SK-N-DZ (cell line): ENCODE measurements around the gene PXDC1.
A peak's percentile ranks its signal among the peaks of the same experiment; 100 is the strongest.
"Not testable (repeated sequence)": the region's sequence is repeated elsewhere in the genome, so short reads cannot be mapped to it uniquely, and the experiment has no call there.

Source experiments
- DNase-seq: peaks from one replicate; pipeline ENCODE4 v3.0.0-alpha.2; 2015; ENCODE audit warnings: low spot score

The PXDC1 gene

DNA sequence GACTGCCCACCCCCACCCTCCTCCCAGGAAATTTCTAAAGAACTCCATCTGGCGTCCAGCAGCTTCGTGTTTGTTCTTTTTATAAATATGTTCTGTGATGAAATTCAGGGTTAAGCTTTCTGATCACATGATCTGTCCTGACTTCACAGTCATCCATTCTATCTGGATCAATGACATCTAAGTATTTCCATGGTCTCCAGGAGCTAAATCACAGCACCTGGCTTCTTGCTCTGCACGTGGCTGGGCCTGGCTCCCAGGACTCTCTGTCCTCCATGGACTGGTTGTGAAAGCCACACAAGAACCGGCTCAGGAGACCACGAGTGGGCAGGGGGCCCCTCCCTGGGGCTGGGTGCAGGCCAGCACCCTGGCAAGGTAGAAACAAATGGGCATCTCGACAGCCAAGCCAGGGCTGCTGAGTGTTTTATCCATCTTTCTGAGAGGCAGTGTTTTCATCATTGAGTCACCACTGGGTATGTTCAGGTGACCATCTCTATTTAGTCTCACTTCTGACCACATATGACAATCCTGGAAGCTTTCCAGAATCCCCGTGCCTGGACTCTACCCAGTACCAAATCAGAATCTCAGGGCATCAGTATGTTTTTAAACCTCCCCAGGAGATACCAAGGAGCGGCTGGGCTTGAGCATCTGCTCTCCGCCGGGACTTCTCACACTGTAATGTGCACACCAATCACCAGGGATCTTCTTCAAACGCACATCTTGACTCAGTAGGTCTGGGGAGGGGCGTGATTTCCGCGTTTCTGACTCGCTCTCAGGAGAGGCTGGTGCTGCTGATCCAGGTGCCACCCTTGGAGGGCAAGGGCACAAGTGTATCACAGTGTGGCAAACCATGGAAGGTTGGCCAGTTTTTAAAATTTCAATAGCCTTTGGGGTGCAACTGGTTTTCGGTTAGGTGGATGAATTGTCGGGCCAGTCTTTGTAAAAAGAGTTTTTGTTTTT is 31.6 kb upstream of the PXDC1 start:
- DNase-seq, result no peak

DNA sequence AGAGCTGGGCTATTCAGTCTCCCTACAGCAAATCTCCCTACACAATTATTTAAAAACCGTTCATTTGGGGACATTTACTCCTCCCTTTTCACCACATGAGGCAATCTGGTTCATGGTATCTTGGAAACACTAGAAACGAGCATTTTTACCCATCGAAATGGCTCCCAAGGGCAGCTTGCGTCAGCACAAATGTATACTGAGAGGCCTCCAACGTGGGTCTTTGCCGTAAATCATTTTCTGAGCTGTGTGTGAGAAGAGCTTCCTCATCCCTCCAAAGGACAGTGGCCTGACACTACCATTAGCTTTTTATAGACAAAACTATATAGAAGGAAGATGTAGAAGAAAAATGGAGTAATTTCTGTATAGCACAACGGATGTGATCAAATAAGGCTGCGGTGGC is 30.0 kb upstream of the PXDC1 start:
- DNase-seq, result no peak

DNA sequence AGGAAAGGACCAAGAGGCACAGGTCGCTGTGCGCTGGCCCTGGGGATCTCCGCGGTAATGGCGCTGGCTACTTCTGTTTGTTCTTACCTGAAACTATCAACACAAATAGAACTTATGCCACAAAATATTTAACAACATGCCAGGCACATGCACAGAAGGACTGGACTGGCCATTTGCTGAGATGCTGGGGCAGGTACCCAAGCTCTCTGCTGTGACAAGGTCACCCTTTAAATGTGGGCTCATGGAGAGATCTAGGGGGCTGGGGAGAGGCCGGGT is 28.0 kb upstream of the PXDC1 start:
- DNase-seq, result no peak

DNA sequence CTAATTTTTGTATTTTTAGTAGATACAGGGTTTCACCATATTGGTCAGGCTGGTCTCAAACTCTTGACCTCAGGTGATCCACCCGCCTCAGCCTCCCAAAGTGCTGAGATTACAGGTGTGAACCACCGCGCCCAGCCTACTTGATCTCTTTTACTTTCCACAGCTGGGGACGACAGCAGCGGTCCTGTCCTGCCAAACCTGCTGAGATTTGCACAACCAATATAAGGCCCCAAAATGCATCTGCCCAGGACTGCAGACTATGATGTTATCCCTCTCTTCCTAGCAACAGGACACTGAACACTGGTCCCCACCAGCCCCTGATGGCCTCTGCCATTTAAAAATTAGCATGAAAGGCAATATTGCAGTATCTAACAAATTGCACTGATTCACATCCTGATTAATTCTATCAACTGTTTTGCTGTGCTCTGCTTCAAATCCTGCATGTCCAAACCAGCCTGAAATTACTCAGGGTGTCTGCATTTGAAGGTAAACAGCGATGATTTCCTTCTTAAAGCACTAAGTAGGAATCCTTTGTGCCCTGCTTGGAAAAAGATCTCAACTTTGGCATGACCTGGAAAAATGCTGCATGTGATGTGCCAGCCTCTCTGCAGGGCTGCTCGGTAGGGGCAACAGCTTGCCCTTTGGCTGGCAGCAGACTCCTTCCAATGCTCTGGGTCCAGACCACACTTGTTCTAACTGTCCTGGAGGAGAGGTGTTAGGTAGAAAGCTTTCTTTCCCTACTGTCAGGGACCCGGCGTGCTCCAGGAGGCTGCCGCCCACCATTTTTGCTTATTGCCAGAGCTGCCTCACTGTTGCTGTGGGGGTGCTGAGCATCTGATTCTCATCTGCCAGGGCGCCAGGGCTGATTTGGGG is 27.4 kb upstream of the PXDC1 start:
- no peak for DNase-seq

DNA sequence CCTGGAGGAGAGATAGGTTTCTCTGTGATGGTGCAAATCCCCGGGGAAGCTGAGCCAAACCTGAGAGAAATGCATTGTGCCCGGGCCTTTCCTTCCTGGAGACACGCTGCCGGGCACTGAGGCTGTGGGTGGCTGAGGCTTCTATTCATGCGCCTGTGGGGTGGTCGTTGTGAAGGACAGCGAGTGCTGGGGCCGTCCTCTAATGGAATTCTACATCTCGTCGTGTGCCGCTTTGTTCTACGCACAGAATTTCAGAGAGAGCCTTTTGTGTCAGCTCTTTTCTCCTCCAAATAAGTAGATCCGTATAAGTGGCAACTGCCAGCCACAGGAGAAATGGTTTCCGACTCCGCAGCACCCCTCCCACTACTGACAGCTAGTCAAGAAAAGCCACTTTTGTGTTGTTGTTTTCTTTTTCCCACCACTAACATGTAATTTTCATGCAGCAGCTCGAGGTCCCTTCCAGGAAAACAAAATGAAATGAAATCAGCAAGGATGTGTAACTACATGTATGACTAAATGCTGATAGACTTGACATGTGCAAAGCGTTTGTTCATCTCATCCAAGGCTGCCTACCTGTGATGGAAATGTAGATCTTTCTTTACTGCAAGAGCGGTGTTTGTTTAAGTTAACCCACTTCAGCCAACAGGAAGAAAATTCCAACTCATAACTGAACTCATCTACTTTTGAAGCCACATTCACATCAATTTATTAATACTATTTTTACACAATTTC is 26.4 kb upstream of the PXDC1 start:
- no peak for DNase-seq

DNA sequence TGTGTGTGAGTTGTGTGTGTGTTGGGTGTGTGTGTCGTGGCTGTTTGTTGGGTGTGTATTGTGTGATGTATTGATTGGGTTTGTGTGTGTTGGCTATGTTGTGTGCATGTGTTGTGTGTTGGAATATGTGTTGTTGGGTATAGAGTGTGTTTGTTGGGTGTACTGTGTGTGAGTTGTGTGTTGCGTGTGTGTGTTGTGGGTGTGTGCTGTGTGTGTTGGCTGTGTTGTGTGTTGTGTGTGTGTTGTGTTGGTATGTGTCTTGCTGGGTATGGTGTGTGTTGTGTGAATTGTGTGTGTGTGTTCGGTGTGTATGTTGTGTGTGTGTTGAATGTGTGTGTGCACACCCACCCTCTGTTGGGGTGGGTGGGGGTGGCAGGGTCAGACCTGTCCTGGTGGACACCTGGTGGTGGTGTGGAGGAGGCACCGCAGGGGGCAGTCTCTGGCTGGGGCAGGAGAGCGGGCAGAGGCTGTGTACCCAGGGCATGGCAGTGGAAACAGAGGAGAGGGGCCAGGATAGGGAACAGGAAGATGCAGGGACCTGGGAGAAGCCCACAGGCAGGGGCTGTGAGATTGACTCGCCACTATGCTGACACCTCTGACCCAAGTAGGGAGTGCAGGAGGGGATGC is 25.5 kb upstream of the PXDC1 start:
- DNase-seq, result peak; percentile 7

DNA sequence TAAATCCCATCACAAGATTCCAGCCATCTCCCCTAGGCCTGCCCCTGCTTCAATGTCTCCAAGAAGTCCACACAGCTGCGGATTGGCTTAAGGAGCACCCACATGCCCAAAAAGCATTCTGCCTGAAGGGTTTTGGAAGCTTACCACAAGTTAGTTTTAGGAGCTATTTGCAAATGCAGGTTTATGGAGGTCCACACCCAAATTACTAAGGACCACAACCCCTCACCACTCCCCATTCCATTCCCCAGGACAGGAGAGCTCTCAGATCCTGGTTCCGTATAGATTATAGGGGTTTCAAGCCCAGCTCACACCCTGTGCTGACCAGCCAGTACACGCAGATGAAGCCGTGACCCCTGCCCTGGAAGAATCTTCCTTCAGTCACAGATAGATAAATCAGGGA is 24.3 kb upstream of the PXDC1 start:
- DNase-seq, result no peak

DNA sequence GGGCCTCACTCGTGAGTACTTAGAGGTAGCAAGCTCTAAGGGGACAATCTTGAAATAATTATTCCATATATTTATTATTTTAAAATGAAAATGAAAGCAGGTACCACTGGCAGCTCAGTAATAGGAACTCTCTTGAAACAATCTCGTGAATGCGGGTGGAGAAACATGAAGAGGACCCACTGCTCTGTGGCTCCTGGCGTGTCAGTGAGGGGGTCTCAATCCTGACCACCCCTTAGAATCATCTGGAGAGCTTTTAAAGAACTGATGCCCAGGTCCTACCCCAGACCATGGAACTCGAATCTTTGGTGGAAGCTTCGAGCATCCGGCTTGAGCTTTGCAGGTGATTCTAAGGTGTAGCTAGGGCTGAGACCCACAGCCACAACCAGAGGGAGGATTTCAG is 23.9 kb upstream of the PXDC1 start:
- no peak for DNase-seq

DNA sequence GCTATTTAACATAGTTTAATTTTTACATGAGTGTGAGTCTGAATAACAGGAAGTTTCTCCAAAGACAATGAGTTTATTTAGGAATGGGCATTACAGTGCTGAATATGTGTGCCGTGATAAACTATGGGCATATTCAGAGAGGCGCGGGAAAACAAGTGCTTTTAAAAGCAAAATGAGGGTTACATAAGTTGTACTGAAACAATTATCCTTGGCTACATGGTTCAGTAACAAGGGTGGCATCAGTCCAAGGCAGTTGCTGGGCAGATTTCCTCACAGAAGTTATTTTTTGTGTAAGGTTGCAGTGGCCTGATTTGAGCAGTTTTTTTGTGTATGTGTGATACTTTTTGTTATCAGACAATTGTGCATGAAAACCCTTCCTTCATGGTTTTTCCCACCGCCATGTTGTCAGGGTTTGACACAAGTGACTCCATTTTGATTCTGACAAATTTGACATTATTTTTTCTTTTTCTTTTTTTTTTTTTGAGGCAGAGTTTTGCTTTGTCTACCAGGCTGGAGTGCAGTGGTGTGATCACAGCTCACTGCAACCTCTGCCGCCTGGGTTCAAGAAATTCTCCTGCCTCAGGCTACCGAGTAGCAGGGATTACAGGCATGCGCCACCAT is 22.3 kb upstream of the PXDC1 start:
- no peak for DNase-seq

DNA sequence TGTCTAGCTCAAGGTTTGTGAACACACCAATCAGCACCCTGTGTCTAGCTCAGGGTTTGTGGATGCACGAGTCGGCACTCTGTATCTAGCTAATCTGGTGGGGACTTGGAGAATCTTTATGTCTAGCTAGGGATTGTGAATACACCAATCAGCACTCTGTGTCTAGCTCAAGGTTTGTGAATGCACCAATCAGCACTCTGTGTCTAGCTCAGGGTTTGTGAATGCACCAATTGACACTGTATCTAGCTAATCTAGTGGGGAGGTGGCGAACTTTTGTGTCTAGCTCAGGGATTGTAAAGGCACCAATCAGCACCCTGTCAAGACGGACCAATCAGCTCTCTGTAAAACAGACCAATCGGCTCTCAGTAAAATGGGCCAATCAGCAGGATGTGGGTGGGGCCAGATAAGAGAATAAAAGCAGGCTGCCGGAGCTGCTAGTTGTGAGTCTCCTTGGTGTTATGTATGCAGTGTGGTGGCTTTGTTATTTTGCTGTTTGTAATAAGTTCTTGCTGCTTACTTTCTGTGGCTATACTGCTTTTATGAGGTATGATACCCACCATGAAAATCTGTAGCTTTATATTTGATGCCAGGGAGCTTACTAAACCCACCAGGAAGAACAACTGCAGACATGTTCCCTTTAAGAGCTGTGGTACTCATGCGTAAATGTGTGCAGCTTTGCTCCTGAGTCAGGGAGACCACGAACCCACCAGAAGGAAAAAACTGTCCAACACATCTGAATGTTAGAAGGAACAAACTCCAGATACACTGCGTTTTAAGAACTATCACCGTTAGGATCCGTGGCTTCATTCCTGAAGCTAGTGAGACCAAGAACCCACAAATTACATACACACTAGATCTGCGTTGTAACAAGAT is 20.9 kb upstream of the PXDC1 start:
- DNase-seq, result not testable (repeated sequence)

DNA sequence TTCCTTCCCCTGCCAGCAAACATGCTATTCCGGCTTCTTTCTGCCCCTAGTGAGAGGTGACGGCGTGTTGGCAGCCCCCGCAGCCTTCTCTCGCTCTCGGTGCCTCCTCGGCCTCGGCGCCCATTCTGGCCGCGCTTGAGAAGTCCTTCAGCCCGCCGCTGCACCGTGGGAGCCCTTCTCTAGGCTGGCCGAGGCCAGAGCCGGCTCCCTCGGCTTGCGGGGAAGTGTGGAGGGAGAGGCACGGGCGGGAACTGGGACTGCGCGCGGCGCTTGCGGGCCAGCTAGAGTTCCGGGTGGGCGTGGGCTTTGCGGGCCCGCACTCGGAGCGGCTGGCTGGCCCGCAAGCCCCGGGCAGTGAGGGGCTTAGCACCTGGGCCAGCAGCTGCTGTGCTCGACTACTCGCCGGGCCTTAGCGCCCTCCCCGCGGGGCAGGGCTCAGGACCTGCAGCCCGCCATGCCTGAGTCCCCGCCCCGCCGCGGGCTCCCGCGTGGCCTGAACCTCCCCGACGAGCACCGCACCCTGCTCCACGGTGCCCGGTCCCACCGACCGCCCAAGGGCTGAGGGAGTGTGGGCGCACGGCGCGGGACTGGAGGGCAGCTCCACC is 20.0 kb upstream of the PXDC1 start:
- DNase-seq, result no peak

DNA sequence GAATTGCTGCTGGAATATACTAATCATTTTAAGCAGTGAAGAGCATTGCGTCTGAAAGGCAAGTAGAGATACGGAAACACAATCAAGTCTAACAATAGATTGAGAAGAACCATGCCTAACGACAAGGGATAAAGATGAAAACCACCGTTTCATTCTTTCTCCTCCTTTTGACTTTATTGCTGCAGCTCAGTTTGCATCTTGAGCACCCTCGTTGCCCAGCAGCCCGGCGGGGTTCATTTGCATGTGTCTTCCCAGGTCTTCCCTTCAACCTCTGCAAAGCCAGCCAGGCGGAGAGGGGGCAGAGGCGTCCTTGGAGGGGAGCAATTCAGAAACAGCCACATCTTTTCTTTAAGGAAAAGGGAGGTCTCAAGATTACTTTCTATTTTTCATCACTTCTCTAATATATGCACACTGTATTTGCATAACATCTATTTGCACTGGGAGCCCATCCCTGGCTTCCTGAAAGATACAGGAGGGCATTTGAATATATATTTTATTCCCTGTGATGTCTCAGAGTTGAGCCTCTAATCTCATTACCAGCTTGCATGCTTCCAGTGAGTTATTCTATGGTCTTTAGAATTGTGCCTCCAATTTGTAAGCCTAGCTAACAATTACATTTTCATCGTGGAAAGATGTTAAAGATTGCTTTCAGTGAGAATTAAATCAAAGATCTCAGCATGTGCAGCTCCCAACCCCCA is 18.7 kb upstream of the PXDC1 start:
- DNase-seq, result no peak

DNA sequence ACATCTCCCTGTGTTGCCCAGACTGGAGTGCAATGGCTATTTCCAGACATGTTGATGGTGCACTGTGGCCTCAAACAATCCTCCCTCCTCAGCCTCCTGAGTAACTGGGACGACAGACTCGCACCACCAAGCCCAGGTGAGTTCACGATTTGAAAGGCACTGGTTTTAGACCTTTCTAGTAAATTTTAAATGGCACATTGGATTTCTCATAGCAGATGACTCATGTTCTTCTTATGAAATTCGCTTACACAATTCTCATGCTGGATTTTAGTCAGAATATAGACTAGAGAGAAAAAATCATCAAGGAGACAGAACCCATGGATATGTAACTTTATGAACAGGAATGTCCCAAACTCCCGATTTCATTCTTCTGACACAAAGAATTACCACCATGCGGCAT is 18.1 kb upstream of the PXDC1 start:
- no peak for DNase-seq

DNA sequence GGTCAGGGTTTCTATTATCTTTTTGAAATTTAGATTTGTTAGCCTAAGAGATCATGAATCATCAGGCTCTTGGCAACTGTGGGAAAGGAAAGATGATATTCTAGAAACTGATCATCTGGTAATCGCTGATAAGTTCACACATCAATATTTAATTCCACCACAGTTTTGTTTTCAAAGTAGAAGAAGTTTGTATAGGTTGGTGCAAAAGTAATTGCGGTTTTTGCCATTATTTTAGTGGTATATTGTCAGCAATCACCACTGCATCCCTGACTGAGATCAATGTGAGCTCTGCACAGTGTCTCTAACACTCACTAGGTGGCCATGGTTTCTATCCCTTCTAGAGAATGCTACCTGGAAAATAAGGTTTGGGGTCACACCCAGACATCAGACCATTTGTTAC is 17.0 kb upstream of the PXDC1 start:
- DNase-seq, result no peak

DNA sequence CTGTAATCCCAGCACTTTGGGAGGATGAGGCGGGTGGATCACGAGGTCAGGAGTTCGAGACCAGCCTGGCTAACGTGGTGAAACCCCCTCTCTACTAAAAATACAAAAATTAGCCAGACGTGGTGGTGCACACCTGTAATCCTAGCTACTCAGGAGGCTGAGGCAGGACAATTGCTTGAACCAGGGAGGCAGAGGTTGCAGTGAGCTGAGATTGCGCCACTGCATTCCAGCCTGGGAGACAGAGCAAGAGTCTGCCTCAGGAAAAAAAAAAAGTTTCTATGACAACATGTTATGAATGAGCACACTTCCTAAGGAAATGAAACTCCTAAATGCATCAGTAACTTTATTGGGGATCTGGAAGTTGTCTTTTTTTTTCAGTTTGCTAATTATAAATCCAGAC is 16.0 kb upstream of the PXDC1 start:
- not testable (repeated sequence) for DNase-seq

DNA sequence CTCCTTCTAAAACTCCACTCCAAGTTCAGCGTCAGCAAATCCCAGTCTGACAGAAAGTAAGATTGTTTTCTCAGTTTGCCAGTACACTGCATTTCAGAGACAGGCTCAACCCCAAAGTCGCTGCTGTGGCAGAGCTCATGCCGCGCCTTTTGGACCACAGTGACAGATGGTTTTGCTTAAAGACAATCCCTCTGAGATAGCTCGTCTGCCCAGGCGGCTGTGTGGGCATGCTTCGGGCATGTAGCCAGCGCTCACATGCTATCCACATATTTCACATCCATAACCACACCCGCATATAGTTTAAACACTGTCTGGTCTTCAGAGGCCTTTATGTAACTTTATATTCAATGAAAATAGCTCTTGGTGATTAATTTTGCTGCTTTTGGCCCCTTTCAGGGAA is 14.7 kb upstream of the PXDC1 start:
- no peak for DNase-seq

DNA sequence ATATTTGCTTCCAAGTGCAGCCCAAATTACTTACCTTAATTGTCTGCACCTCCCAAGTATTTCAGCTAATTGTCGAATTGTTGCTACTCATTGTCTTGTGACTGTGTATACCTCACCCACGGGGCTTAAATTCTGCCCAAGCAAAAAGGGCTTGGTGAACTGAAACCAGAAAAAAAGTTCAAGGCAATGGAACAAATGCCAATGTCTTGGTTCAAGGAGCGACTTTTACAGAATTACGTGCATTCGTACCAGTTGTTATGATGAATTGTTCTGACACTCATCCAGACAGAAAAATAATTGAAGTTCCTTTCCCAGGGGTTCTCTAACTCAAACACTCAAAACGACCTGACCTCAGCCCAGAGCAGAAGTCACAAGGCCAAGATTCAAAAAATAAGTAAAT is 13.9 kb upstream of the PXDC1 start:
- DNase-seq, result no peak

DNA sequence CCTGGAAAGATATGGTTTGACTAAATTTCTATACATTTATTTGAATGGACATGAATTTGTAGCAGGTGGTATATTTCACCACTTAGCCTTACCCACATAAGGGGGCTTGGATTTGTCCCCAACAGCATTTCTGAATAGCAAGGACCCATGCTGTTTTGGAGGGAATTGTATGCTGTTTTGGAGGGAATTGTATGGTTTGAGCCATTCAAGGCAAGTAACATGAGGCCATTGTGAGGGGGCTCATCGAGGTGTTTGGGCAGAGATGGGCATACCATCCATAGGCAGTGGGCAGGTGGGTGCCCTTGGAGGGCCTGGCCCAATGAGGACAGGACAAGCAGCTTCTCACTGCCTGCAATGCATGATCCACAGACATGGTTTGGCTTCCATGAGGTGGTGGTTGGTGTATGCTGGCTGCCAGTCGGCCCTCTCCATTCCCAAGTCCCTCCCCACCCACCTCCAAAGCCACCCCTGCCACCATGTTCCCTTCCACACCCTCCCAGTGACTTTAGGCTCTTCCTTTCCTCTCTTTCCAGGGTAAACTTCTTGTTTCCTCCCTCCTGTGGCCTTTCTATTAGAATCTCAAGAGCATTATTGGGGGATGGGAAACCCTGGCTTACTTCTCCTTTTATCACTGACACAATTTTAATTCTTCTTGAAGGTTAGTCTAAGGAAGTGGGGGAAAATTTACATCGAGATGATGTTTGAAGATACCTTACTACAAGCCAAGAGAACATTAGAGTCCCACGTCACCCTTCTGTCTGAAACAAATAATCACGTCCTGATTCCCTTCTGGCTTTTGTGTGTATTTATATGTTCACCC is 13.2 kb upstream of the PXDC1 start:
- DNase-seq, result no peak
